RCC 7860 (cell line): ENCODE data around the gene COL9A3.
A peak's percentile ranks its signal among the peaks of the same experiment; 100 is the strongest.
"Not testable (repeated sequence)": the region's sequence is repeated elsewhere in the genome, so short reads cannot be mapped to it uniquely, and the experiment has no call there.

Experiments
- DNase-seq: peaks from one replicate; pipeline ENCODE4 v3.0.0-alpha.2; 2015; ENCODE audit warnings: low spot score
- FAIRE-seq: peaks from 2 replicates; lab custom pipeline; 2012; peaks lifted over from hg19 to GRCh38; lab: Jason Lieb, UNC

COL9A3 gene

DNA sequence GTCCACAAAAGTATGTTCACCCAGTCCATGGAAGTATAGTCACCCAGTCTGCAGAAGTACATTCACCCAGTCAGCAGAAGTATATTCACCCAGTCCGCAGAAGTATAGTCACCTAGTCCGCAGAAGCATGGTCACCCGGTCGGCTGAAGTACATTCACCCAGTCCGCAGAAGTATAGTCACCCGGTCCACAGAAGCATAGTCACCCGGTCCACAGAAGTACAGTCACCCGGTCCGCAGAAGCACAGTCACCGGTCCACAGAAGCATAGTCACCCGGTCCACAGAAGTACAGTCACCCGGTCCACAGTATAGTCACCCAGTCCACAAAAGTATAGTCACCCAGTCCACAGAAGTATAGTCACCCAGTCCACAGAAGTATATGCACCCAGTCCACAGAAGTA is 36.0 kb downstream of the COL9A3 start:
- DNase-seq (no peak), FAIRE-seq (no peak)

DNA sequence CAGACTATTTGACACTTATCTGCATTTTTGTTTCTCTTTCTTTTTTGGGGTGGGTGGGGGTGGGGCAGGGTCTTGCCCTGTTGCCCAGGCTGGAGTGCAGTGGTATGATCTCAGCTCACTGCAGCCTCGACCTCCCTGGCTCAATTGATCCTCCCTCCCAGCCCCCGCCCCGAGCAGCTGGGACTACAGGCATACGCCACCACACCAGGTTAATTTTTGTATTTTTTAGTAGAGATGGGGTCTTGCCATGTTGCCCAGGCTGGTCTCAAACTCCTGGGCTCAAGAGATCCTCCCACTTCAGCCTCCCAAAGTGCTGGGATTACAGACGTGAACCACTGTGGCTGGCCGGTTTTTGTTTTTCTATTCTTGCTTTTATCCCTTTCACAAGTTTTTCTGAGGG is 36.5 kb downstream of the COL9A3 start:
- FAIRE-seq, DNase-seq: not testable (repeated sequence)

DNA sequence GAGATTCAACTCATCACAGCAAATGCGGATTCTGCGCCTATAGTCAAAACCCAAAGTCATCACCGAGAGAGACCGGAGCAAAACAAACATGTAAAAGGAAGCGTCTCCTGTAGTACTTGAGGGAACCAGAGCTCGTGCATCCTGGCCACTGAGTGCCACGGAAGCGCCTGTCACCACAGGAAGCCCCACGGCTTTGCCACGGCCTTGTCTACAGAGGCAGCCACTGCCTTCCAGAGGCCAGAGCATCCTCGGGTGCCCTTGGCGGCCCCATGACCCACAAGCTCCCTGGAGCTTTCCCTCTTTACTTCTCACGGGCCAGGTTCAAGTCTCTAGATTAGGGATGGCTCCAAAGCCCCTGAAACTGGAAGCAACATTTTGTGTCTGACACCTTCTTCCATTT is 37.3 kb downstream of the COL9A3 start:
- FAIRE-seq (no peak), DNase-seq (no peak)

GRCh38 chr20:62855120-62855519 is 38.3 kb downstream of the COL9A3 start:
- DNase-seq, result no peak
- FAIRE-seq, result no peak

DNA sequence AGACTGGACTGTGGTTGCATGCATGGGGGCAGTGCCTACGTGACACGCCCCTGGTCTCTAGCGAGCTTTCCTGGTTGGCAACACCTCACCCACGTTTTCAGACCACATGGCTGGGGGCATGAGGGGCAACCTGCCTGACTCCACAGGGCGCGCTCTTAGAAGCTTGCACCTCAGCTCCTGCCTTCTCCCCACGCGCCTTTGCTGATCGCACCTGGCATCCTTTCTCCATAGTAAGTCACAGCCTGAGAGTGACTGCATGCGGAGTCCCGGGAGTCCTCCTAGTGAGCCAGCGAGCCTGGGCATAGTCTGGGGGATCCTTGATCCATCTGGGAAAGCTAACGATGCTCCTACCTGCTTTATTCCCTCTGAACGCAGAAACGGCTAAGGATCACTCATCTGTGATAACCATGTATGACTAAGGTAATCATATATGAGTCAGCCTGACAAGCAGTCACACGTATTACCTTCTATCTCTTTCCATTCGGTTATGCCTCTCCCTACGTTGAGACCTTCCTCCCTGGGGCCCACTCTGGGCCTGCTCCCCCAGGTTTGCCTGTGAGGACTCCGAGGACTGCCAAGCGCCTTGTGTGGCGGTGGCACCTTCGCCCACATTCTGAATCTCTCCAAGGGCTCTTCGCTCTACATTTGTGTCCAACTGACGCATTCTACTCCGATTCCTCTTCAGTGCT is 40.2 kb downstream of the COL9A3 start:
- peak; percentile 63 for FAIRE-seq
- peak; percentile 73 for DNase-seq

- FAIRE-seq (no peak), DNase-seq (no peak)
Observed at GRCh38 chr20:62858058-62858830, 41.4 kb downstream of the COL9A3 start.

DNA sequence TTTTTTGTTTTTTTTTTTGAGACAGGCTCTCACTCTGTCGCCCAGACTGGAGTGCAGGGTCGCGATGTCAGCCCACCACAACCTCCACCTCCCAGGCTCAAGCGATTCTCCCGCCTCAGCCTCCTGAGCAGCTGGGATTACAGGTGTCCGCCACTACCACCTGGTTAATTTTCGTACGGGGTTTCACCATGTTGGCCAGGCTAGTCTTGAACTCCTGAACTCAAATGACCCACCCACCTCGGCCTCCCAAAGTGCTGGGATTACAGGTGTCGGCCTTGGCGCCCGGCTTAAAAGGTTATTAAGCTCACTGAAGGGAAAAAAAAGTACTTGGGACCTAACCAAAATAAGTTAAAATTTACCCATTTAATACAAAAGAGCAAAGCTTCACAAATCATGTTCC is 42.9 kb downstream of the COL9A3 start:
- no peak for FAIRE-seq

GRCh38 chr20:62860391-62860923 is 43.6 kb downstream of the COL9A3 start:
- FAIRE-seq (no peak), DNase-seq (no peak)

More for the DNA sequence above, 42.9 kb downstream of the COL9A3 start:
- no peak for DNase-seq

DNA sequence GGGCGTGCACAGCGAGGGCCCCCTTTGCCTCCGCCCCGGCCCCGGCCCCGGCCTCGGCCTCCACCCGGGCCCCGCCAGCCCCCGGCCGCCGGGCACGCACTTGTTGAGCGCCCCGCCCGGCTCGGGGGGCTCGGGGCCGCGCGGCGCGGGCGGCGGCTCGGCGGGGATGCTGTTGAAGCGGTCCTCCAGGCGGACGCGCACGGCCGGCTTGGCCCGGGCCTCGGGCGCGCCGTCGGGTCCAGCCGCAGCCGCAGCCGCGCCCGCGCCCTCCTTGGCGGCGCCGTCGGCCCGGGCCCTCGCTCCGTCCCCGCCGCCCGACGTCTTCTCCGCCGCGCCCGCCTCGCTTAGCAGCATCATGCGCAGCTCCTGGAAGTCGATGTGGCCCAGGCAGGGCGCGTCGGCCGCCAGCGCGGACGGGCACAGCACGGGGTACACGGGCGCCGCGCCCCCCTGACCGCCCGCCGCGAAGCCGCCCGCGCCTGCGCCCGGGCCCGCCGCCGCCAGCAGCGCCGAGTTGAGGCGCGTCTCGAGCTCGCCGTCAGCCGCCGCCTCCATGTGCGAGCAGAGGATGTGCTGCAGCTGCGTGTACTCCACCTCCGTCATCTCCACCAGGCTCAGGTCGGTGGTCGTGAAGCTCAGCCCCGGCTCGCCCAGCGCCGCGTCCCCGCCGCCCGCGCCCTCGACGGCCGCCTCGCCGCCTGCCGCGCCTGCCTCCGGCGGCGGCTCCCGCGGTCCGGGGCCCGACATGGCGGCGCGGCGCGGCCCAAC is 44.3 kb downstream of the COL9A3 start:
- no peak for DNase-seq
- no peak for FAIRE-seq

GRCh38 chr20:62861726-62862336 is 45.0 kb downstream of the COL9A3 start, which contains the start of gene TCFL5:
Gene TCFL5, minus strand, starts transcription at chr20:62861822. Its CDS starts 152 bp downstream, at chr20:62861670.
- FAIRE-seq (no peak), DNase-seq (peak; percentile 74)

GRCh38 chr20:62864207-62864606 is 47.4 kb downstream of the COL9A3 start:
- DNase-seq (no peak), FAIRE-seq (no peak)

GRCh38 chr20:62872184-62872847 is 55.5 kb downstream of the COL9A3 start:
- no peak for DNase-seq

GRCh38 chr20:62872862-62873261 is 56.0 kb downstream of the COL9A3 start:
- DNase-seq, result no peak
- no peak for FAIRE-seq

More at GRCh38 chr20:62872184-62872847, 55.5 kb downstream of the COL9A3 start:
- no peak for FAIRE-seq

- FAIRE-seq, result no peak
- no peak for DNase-seq
Observed at GRCh38 chr20:62873280-62873679, 56.4 kb downstream of the COL9A3 start.

DNA sequence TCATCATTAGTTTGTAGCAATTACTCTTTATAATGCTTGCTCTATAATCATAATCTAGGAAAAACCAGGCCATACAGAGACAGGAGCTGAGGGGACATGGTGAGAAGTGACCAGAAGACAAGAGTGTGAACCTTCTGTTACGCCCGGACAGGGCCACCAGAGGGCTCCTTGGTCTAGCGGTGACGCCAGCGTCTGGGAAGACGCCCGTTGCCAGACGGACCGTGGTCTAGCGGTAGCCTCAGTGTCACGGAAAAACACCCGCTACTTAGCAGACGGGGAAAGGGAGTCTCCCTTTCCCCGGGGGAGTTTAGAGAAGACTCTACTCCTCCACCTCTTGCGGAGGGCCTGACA is 56.8 kb downstream of the COL9A3 start:
- FAIRE-seq, result peak; percentile 80
- peak; percentile 75 for DNase-seq

DNA sequence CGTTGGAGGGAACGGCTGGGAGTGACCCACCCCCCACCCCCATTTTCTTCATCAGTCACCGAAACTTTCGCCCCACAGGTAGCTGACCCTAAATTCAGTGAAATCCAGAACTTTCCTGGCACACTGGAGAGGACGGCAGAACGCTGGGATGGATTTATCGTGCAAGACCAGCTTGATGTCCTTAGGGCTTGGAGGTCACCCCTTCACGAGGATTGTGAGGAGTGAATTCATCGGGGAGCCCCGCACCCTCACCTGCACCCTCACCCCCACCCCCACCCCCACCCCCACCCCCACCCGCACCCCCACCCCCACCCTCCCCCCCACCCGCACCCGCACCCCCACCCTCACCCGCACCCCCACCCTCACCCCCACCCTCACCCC is 58.1 kb downstream of the COL9A3 start:
- no peak for DNase-seq
- FAIRE-seq, result no peak

GRCh38 chr20:62875419-62876361 is 58.8 kb downstream of the COL9A3 start:
- DNase-seq, result peak; percentile 83
- peak; percentile 63 for FAIRE-seq

GRCh38 chr20:62876501-62876901 is 59.7 kb downstream of the COL9A3 start:
- DNase-seq, result no peak
- FAIRE-seq, result no peak
